Mucosa of descending colon (tissue), 3 donors: ENCODE results near the gene GARNL3. TPM values are rescaled to one million over a fixed set of nuclear protein-coding genes. Genes with fewer than 3 reads are reported as not detected.

Source experiments
- ATAC-seq: fragments of 200-7000 bp; cut with Tn5 transposase; one replicate; pipeline ENCODE4 v1.9.1; 2020; ENCODE audit warnings: mild to moderate bottlenecking, moderate library complexity
- DNase-seq, 3 donors: peaks; one replicate each; pipeline ENCODE4 v3.0.0-alpha.2; 2020
- H3K36me3 ChIP-seq: fragments of 200-600 bp; one replicate; pipeline ENCODE4 v1.8.0; 2021; ENCODE audit warnings: low read depth, mild to moderate bottlenecking
- H3K4me1 ChIP-seq: fragments of 200-600 bp; one replicate; pipeline ENCODE4 v1.8.0; 2021; ENCODE audit warnings: low read depth, mild to moderate bottlenecking
- H3K4me3 ChIP-seq: fragments of 200-600 bp; one replicate; pipeline ENCODE4 v1.8.0; 2021; ENCODE audit warnings: mild to moderate bottlenecking
- H3K9me3 ChIP-seq: fragments of 200-600 bp; one replicate; pipeline ENCODE4 v1.8.0; 2021; ENCODE audit warnings: mild to moderate bottlenecking
- intact Hi-C, 2 donors: fragments of 100-400 bp; cut with DNase I in 1 of 2; cut with micrococcal nuclease in 1 of 2; formaldehyde crosslinking; loops; one replicate each; pipeline versions ENCODE4 v1.11.0 to v1.11.1; 2022; cut with DNase I, micrococcal nuclease
- total RNA-seq, 3 donors: library from RNA; stranded (reverse); fragmentation: NEBNext Ultra II Directional in 2 of 3; extraction: Animal tissue kit (Norgen Biotek cat#: 25700) in 2 of 3; gene quantifications; one replicate each; pipeline versions ENCODE4 v1.2.1 to v1.2.4, GENCODE V29; 2021 to 2023
- TF ChIP-seq, protein P1 (sequence below): fragments of 200-600 bp; IDR thresholded peaks from one replicate; pipeline ENCODE4 v1.8.0; 2022; ENCODE audit warnings: antibody characterized with exemption, mild to moderate bottlenecking
- donor health status: DM: no; HTN: no; CAD: no; lungs with moderate emphysema.
- donor health status: DM: no; HTN: no; CAD: no.
- donor health status: DM: no; HTN: yes; CAD: no.

Gene GARNL3
- total RNA-seq, 3 donors from 2014 or later, result 5.4 to 14.2 (median 8.6) TPM

DNA sequence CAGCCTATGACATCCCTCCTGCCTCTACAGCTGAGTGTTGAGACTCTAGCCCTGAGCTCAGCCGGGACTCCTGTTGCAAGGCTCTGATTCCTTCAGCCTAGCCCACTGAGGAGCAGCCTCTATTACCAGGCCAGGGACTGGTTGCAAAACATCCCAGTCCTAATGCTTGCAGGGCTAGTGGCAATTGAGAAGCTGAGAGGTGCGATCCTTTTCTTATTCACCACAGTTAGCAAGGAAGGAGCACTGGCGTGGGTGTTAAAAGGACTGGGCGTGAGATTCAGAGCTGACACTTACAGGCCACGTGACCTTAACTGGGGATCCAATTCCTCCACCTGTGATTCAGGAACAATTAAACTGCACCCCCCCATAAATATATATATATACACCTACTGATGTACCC lies 58.8 kb downstream of the GARNL3 start:
- TF ChIP-seq, protein P1, sequence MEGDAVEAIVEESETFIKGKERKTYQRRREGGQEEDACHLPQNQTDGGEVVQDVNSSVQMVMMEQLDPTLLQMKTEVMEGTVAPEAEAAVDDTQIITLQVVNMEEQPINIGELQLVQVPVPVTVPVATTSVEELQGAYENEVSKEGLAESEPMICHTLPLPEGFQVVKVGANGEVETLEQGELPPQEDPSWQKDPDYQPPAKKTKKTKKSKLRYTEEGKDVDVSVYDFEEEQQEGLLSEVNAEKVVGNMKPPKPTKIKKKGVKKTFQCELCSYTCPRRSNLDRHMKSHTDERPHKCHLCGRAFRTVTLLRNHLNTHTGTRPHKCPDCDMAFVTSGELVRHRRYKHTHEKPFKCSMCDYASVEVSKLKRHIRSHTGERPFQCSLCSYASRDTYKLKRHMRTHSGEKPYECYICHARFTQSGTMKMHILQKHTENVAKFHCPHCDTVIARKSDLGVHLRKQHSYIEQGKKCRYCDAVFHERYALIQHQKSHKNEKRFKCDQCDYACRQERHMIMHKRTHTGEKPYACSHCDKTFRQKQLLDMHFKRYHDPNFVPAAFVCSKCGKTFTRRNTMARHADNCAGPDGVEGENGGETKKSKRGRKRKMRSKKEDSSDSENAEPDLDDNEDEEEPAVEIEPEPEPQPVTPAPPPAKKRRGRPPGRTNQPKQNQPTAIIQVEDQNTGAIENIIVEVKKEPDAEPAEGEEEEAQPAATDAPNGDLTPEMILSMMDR, result no peak
- H3K36me3 ChIP-seq, result no peaks in the 10 kb centered on the region
- intact Hi-C loops, result no loop called here
- H3K9me3 ChIP-seq, result no peaks in the 10 kb centered on the region
- DNase-seq, result no peak
- ATAC-seq, result no peak
- H3K4me1 ChIP-seq, result no peaks in the 10 kb centered on the region
- no peak overlapping the region for H3K4me3 ChIP-seq

DNA sequence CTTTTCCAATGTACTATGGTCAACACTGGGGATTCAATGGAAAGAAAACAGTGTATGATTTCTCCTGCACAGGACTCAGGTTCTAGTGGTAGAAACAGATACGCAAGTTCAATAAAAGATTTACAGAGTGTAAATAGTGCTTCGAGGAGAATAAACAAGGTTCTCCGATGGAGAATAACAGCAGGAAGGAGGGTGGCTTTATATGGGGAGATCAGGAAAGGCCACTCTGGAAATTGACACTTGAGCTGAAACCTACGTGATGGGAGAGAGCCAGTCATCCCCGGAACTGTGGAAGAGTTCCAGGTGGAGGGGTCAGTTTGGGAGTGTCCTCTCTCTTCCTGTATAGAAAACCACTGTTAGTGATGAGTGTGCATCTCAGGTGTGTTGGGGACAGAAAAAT lies 65.9 kb downstream of the GARNL3 start:
- Histone ChIP-seq H3K4me1 (no peaks in the 10 kb centered on the region), H3K4me3 (no peak overlapping the region), H3K36me3 (no peaks in the 10 kb centered on the region), H3K9me3 (no peaks in the 10 kb centered on the region)
- TF ChIP-seq, protein P1, result no peak
- intact Hi-C loops, result no loop called here
- ATAC-seq, result peak; percentile 68
- peak in 1 of 3 donors; percentile 16 for DNase-seq

DNA sequence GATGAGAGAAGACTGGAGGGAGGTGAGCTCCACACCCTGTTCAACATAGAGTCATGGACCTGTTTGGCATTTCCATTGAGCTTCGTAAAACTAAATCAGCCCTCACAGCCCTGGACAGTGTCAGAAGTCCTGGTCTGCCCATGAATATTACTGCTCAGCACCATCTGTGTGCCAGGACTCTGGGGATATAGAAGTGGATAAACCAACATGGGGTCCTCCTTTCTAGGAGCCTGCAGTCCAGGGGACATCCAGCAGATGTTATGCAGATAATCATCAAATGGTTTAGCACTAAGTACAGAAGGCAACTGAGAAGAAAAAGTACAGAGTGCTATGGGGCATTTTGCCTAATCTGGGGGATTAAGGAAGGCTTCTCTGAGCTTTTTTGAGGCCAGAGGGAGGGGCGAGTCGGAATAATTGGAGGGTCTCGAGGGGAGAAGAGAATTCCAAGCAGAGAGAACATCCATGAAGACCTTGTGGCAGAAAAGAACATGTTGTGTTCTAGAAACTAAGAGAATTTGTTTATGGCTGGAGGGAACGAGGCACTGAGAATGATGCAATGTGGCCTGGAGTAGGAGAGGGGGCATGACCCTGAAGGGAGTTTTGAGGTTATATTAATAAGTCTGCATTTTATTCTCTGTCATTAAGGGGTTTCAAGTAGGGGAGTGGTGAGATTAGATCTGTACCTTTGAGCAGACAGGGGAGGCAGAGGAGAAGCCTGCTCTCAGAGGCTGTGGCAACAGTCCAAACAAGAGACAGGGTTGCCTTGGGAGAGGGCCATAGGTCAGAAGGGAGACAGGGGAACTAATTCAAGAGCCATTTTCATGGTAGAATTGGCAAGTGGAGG lies 68.9 kb downstream of the GARNL3 start:
- no peaks in the 10 kb centered on the region for H3K36me3 ChIP-seq
- intact Hi-C loops, result no loop called here
- H3K9me3 ChIP-seq, result no peaks in the 10 kb centered on the region
- TF ChIP-seq, protein P1, result no peak
- no peak overlapping the region for H3K4me3 ChIP-seq
- ATAC-seq (no peak), DNase-seq (no peak)
- H3K4me1 ChIP-seq, result peaks cover 3% of the 10 kb centered on the region

DNA sequence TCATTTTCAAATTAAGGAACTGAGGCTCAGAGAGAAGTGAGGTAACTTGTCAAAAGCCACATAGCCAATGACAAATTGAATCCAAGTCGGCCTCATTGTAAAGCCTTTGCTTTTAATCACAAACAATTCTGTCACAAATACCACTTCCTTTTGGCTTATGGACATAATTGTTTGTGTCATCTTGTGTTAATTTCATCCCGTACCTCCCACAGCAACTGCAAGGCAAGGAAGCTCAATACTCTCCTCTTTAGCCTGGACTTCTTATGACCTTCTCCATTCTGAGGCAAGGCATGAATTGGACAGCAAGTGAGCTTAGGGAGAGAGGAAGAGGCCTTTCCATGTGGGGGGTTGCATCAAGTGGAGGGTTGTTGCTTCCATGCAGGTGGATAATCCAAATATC lies 70.2 kb downstream of the GARNL3 start:
- intact Hi-C loops, result no loop called here
- peaks cover 3% of the 10 kb centered on the region for H3K4me1 ChIP-seq
- no peak overlapping the region for H3K4me3 ChIP-seq
- no peaks in the 10 kb centered on the region for H3K9me3 ChIP-seq
- no peaks in the 10 kb centered on the region for H3K36me3 ChIP-seq
- DNase-seq (no peak), ATAC-seq (no peak)
- TF ChIP-seq, protein P1, result no peak

DNA sequence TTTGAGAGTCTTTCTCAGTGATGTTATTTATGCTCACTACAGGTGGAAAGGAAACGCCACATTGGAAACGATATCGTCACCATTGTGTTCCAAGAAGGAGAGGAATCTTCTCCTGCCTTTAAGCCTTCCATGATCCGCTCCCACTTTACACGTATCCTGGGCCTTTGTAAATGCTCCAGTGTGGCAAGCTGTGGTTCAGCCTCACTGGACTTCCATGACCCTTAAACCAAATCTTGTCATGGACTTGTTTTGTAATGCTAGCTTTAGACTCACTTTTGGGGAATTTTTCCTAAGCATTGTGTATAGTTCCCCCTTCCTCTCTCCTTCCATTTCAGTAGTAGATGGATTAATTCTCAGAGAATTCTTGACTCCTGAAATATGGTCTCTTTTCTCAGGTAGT lies 71.5 kb downstream of the GARNL3 start:
- no peaks in the 10 kb centered on the region for H3K9me3 ChIP-seq
- DNase-seq (no peak), ATAC-seq (no peak)
- H3K36me3 ChIP-seq, result no peaks in the 10 kb centered on the region
- peaks cover 3% of the 10 kb centered on the region for H3K4me1 ChIP-seq
- H3K4me3 ChIP-seq, result no peak overlapping the region
- intact Hi-C loops, result no loop called here
- TF ChIP-seq, protein P1, result no peak
